SKM-1 treated with dmso at 0.1 percent for 144 hours (cell line): ENCODE measurements around the gene SERTM1.

Source experiments
- DNase-seq: peaks from one replicate; lab custom pipeline; 2025; ENCODE audit not compliant: unreplicated experiment; lab: John Stamatoyannopoulos, UW

The SERTM1 gene

GRCh38 chr13:36710396-36710795, 36.6 kb downstream of the SERTM1 start:
- no peak for DNase-seq

- DNase-seq = no peak
Observed at GRCh38 chr13:36712290-36712689, 38.5 kb downstream of the SERTM1 start.

GRCh38 chr13:36712770-36713169, 39.0 kb downstream of the SERTM1 start:
- DNase-seq = no peak

GRCh38 chr13:36713887-36714286, 40.1 kb downstream of the SERTM1 start:
- no peak for DNase-seq

GRCh38 chr13:36715841-36716240, 42.0 kb downstream of the SERTM1 start:
- no peak for DNase-seq

GRCh38 chr13:36717017-36717416, 43.2 kb downstream of the SERTM1 start:
- no peak for DNase-seq

GRCh38 chr13:36717966-36718545, 44.2 kb downstream of the SERTM1 start:
- no peak for DNase-seq

GRCh38 chr13:36718686-36719085, 44.9 kb downstream of the SERTM1 start:
- no peak for DNase-seq

GRCh38 chr13:36724141-36724540, 50.3 kb downstream of the SERTM1 start:
- no peak for DNase-seq

GRCh38 chr13:36725936-36726335, 52.1 kb downstream of the SERTM1 start:
- DNase-seq = no peak

GRCh38 chr13:36728006-36728405, 54.2 kb downstream of the SERTM1 start:
- no peak for DNase-seq

GRCh38 chr13:36736119-36736726, 62.4 kb downstream of the SERTM1 start:
- peak; percentile 50 for DNase-seq

GRCh38 chr13:36737524-36738083, 63.8 kb downstream of the SERTM1 start:
- DNase-seq = no peak

GRCh38 chr13:36745436-36745835, 71.6 kb downstream of the SERTM1 start:
- DNase-seq = no peak

GRCh38 chr13:36746051-36746450, 72.2 kb downstream of the SERTM1 start:
- DNase-seq = no peak
